LNCaP clone FGC (cell line): ENCODE data around the gene MYOCD.

ENCODE experiments used
- DNase-seq: peaks from one replicate; pipeline ENCODE4 v3.0.0-alpha.2; 2011; ENCODE audit warnings: low read depth
- H3K4me3 ChIP-seq: 2 replicates; pipeline ENCODE4 v1.5.1; 2011; ENCODE audit warnings: mild to moderate bottlenecking, low read depth, low read length, control low read depth
- CTCF ChIP-seq: IDR thresholded peaks from 2 replicates; pipeline ENCODE4 v1.5.1; 2012; ENCODE audit warnings: mild to moderate bottlenecking; ENCODE audit not compliant: control insufficient read depth, insufficient read depth; ENCODE audit errors: extremely low read depth

Gene MYOCD

GRCh38 chr17:12659500-12659899 lies 6.2 kb upstream of the MYOCD start:
- no peak overlapping the region for H3K4me3 ChIP-seq
- no peak for TF ChIP-seq CTCF
- DNase-seq, result no peak

GRCh38 chr17:12664252-12664651 lies 1.4 kb upstream of the MYOCD start:
- no peak for TF ChIP-seq CTCF
- DNase-seq, result no peak
- no peak overlapping the region for H3K4me3 ChIP-seq

- H3K4me3 ChIP-seq, result peak overlapping the region; percentile 46
- no peak for DNase-seq
- no peak for TF ChIP-seq CTCF
Measured at GRCh38 chr17:12664894-12665262, 812 bp upstream of the MYOCD start.

GRCh38 chr17:12666718-12667117 lies 1.0 kb downstream of the MYOCD start:
- H3K4me3 ChIP-seq, result no peak overlapping the region
- DNase-seq, result no peak
- no peak for TF ChIP-seq CTCF

GRCh38 chr17:12667299-12667958 lies 1.7 kb downstream of the MYOCD start:
- no peak overlapping the region for H3K4me3 ChIP-seq
- DNase-seq, result peak; percentile 25
- peak; percentile 78 for TF ChIP-seq CTCF

- H3K4me3 ChIP-seq, result no peak overlapping the region
- no peak for DNase-seq
- no peak for TF ChIP-seq CTCF
Measured at GRCh38 chr17:12671906-12672305, 6.2 kb downstream of the MYOCD start.

GRCh38 chr17:12672947-12673346 lies 7.3 kb downstream of the MYOCD start:
- no peak for TF ChIP-seq CTCF
- no peak overlapping the region for H3K4me3 ChIP-seq
- peak; percentile 44 for DNase-seq
